ENCODE measurements around the gene DHRS12. TPM values are rescaled to one million over a fixed set of nuclear protein-coding genes. Genes with fewer than 3 reads are reported as not detected.

The DHRS12 gene
- total RNA-seq, 1 donor from 2014 or later: 10.3 TPM

GRCh38 chr13:51839711-51840540 lies 36.0 kb upstream of the DHRS12 start:
- Histone ChIP-seq H3K27me3 (ENCODE audit: low read depth) (no peaks in the 10 kb centered on the region), H3K4me1 (peaks cover 9% of the 10 kb centered on the region), H3K27ac (replicated peaks) (no peak overlapping the region), H3K9me3 (replicated peaks) (no peaks in the 10 kb centered on the region), H3K36me3 (no peaks in the 10 kb centered on the region), H3K4me3 (no peak overlapping the region)
- intact Hi-C loops (cut with micrococcal nuclease): no loop called here
- no peak for TF ChIP-seq CTCF (IDR thresholded peaks at IDR 0.05; ENCODE audit: borderline replicate concordance)
- DNase-seq: no peak

GRCh38 chr13:51838240-51838846 lies 34.4 kb upstream of the DHRS12 start:
- H3K27me3 ChIP-seq (ENCODE audit: low read depth): no peaks in the 10 kb centered on the region
- H3K4me3 ChIP-seq: no peak overlapping the region
- TF ChIP-seq CTCF (IDR thresholded peaks at IDR 0.05; ENCODE audit: borderline replicate concordance): no peak
- no peaks in the 10 kb centered on the region for H3K9me3 ChIP-seq (replicated peaks)
- intact Hi-C loops (cut with micrococcal nuclease): no loop called here
- H3K36me3 ChIP-seq: no peaks in the 10 kb centered on the region
- peaks cover 7% of the 10 kb centered on the region for H3K4me1 ChIP-seq
- H3K27ac ChIP-seq (replicated peaks): no peak overlapping the region
- DNase-seq: no peak

GRCh38 chr13:51837016-51837415 lies 33.1 kb upstream of the DHRS12 start:
- no peak overlapping the region for H3K27ac ChIP-seq (replicated peaks)
- peaks cover 14% of the 10 kb centered on the region for H3K4me1 ChIP-seq
- no peak for TF ChIP-seq CTCF (IDR thresholded peaks at IDR 0.05; ENCODE audit: borderline replicate concordance)
- no peaks in the 10 kb centered on the region for H3K9me3 ChIP-seq (replicated peaks)
- DNase-seq: no peak
- no peaks in the 10 kb centered on the region for H3K36me3 ChIP-seq
- intact Hi-C loops (cut with micrococcal nuclease): no loop called here
- H3K27me3 ChIP-seq (ENCODE audit: low read depth): no peaks in the 10 kb centered on the region
- no peak overlapping the region for H3K4me3 ChIP-seq

GRCh38 chr13:51834581-51835171 lies 30.7 kb upstream of the DHRS12 start:
- Histone ChIP-seq H3K4me3 (no peak overlapping the region), H3K9me3 (replicated peaks) (no peaks in the 10 kb centered on the region), H3K27ac (replicated peaks) (no peak overlapping the region), H3K36me3 (no peaks in the 10 kb centered on the region), H3K4me1 (peaks cover 16% of the 10 kb centered on the region), H3K27me3 (ENCODE audit: low read depth) (no peaks in the 10 kb centered on the region)
- no peak for TF ChIP-seq CTCF (IDR thresholded peaks at IDR 0.05; ENCODE audit: borderline replicate concordance)
- intact Hi-C loops (cut with micrococcal nuclease): no loop called here
- DNase-seq: no peak

GRCh38 chr13:51833980-51834379 lies 30.0 kb upstream of the DHRS12 start:
- Histone ChIP-seq H3K27ac (replicated peaks) (no peak overlapping the region), H3K4me1 (peaks cover 12% of the 10 kb centered on the region), H3K27me3 (ENCODE audit: low read depth) (no peaks in the 10 kb centered on the region), H3K9me3 (replicated peaks) (no peaks in the 10 kb centered on the region), H3K36me3 (no peaks in the 10 kb centered on the region), H3K4me3 (no peak overlapping the region)
- intact Hi-C loops (cut with micrococcal nuclease): no loop called here
- no peak for TF ChIP-seq CTCF (IDR thresholded peaks at IDR 0.05; ENCODE audit: borderline replicate concordance)
- DNase-seq: no peak
